ENCODE measurements around the gene AFG3L2. TPM values are rescaled to one million over a fixed set of nuclear protein-coding genes. Genes with fewer than 3 reads are reported as not detected.
A peak's percentile ranks its signal among the peaks of the same experiment; 100 is the strongest.

AFG3L2 gene
- total and polyA plus RNA-seq, 10 of the 15 experiments (the other 5 are each of a cell fraction or from before 2014, with no cell fraction given) = 21.0 to 72.7 (median 57.7) TPM

GRCh38 chr18:12421732-12422131 lies 44.7 kb upstream of the AFG3L2 start:
- intact Hi-C loops (cut with micrococcal nuclease; ENCODE audit: unreplicated experiment) = no loop called here
- H2AFZ ChIP-seq (ENCODE audit: control insufficient read depth, low read depth, low read length) = no peak overlapping the region
- no peaks in the 10 kb centered on the region for H3K27me3 ChIP-seq (replicated peaks in 1 of 2; ENCODE audit: control insufficient read depth in 2 of 2, insufficient read depth in 2 of 2, low read length in 1 of 2)
- H3K27ac ChIP-seq (ENCODE audit: control insufficient read depth, insufficient read depth) = no peak overlapping the region
- 86% methylated on average over 5 of the region's 5 CpGs for WGBS (ENCODE audit: insufficient coverage, insufficient replicate concordance, low lambda C conversion rate, missing lambda C conversion rate)
- no peak overlapping the region for H3K9ac ChIP-seq (ENCODE audit: control insufficient read depth, insufficient read depth, low read length)
- no peaks in the 10 kb centered on the region for H3K9me3 ChIP-seq (replicated peaks; ENCODE audit: control insufficient read depth, insufficient read depth, low read length)
- no peak overlapping the region for H3K4me3 ChIP-seq
- POLR2A ChIA-PET = no interaction called here
- SMC1A ChIA-PET (ENCODE audit: uncharacterized antibody, unreplicated experiment) = no interaction called here
- H3K4me1 ChIP-seq (ENCODE audit: control insufficient read depth, insufficient read depth, low read length) = no peaks in the 10 kb centered on the region
- H3K4me2 ChIP-seq (ENCODE audit: control insufficient read depth, insufficient read depth) = no peak overlapping the region
- no peaks in the 10 kb centered on the region for H3K36me3 ChIP-seq (ENCODE audit: control insufficient read depth in 2 of 2, insufficient read depth in 2 of 2, low read length in 1 of 2)
- in situ Hi-C loops (cut with MboI) = no loop called here
- BruUV-seq (replicated peaks) = TSS peak; percentile 86
- no peaks in the 10 kb centered on the region for H4K20me1 ChIP-seq (ENCODE audit: control insufficient read depth, insufficient read depth)
- FAIRE-seq (no peak), ATAC-seq (no peak), DNase-seq (ENCODE audit: low read depth, low spot score) (no peak)
- RAD21 ChIA-PET (ENCODE audit: unreplicated experiment) = interaction anchor here (1.3 kb wide), 1 partner anchor 44 kb away, joined by 4 read pairs; the partner anchor contains the start of gene AFG3L2
- H3K79me2 ChIP-seq (ENCODE audit: control insufficient read depth, insufficient read depth, low read length) = peaks cover 3% of the 10 kb centered on the region
- 0 out of 6 replicates have a peak, but pooled peaks of 1 of the 3 experiments have one; percentile 4 for TF ChIP-seq CTCF (IDR thresholded peaks at IDR 0.05 in 2 of 3, conservative IDR thresholded peaks at IDR 0.05 in 1 of 3; ENCODE audit: control insufficient read depth in 2 of 3, extremely low read depth in 1 of 3, insufficient read depth in 1 of 3, low read depth in 3 of 3, low read length in 3 of 3)
- TF ChIP-seq RAD51 (IDR thresholded peaks at IDR 0.05) = no peak
- CTCF ChIA-PET = interaction anchor here (0.7 kb wide), 1 partner anchor 60 kb away, joined by 3 read pairs; no protein-coding TSS in a partner anchor

GRCh38 chr18:12420821-12421421 lies 43.9 kb upstream of the AFG3L2 start:
- Histone ChIP-seq H4K20me1 (ENCODE audit: control insufficient read depth, insufficient read depth) (no peaks in the 10 kb centered on the region), H3K36me3 (ENCODE audit: control insufficient read depth in 2 of 2, insufficient read depth in 2 of 2, low read length in 1 of 2) (no peaks in the 10 kb centered on the region), H3K4me2 (ENCODE audit: control insufficient read depth, insufficient read depth) (peak overlapping the region; percentile 88), H3K4me1 (ENCODE audit: control insufficient read depth, insufficient read depth, low read length) (no peaks in the 10 kb centered on the region), H3K9ac (ENCODE audit: control insufficient read depth, insufficient read depth, low read length) (peak overlapping the region; percentile 67), H3K27ac (ENCODE audit: control insufficient read depth, insufficient read depth) (peak overlapping the region; percentile 59), H3K9me3 (replicated peaks; ENCODE audit: control insufficient read depth, insufficient read depth, low read length) (no peaks in the 10 kb centered on the region), H2AFZ (ENCODE audit: control insufficient read depth, low read depth, low read length) (peak overlapping the region; percentile 84), H3K4me3 (peak overlapping the region; percentile 45; the same call in 1 of the 2 replicates), H3K79me2 (ENCODE audit: control insufficient read depth, insufficient read depth, low read length) (peaks cover 3% of the 10 kb centered on the region), H3K27me3 (replicated peaks in 1 of 2; ENCODE audit: control insufficient read depth in 2 of 2, insufficient read depth in 2 of 2, low read length in 1 of 2) (no peaks in the 10 kb centered on the region)
- intact Hi-C loops (cut with micrococcal nuclease; ENCODE audit: unreplicated experiment) = no loop called here
- ChIA-PET SMC1A (ENCODE audit: uncharacterized antibody, unreplicated experiment) (no interaction called here), CTCF (interaction anchor here (0.6 to 1.4 kb wide), 2 partner anchors 28 to 29 kb away, joined by 3 read pairs; no protein-coding TSS in a partner anchor), POLR2A (no interaction called here), RAD21 (ENCODE audit: unreplicated experiment) (interaction anchor here (0.6 kb wide), 1 partner anchor 585 kb away, joined by 3 read pairs; no protein-coding TSS in a partner anchor)
- DNase-seq (ENCODE audit: low read depth, low spot score) = no peak
- WGBS (ENCODE audit: insufficient coverage, insufficient replicate concordance, low lambda C conversion rate, missing lambda C conversion rate) = 38% methylated on average over 20 of the region's 27 CpGs
- FAIRE-seq = no peak
- no TSS peak for BruUV-seq (replicated peaks)
- in situ Hi-C loops (cut with MboI) = no loop called here
- ATAC-seq = peak; percentile 53
- TF ChIP-seq CHD1 (IDR thresholded peaks at IDR 0.05; ENCODE audit: low read depth, low read length) (peak; percentile 78; the same call in 1 of the 2 replicates), REST (IDR thresholded peaks at IDR 0.05; ENCODE audit: low read depth, low read length) (no peak), FOXM1 (IDR thresholded peaks at IDR 0.05; ENCODE audit: low read depth, low read length) (no peak), RAD21 (IDR thresholded peaks at IDR 0.05; ENCODE audit: insufficient read depth, low read depth, low read length) (no peak), ATF3 (IDR thresholded peaks at IDR 0.05; ENCODE audit: borderline replicate concordance, extremely low read depth, low read depth, low read length) (no peak), IKZF2 (IDR thresholded peaks at IDR 0.05) (no peak)

Data from GM12878 (cell line).